Smooth muscle cell (in vitro differentiated cells): ENCODE data around the gene SZT2. TPM values are rescaled to one million over a fixed set of nuclear protein-coding genes. Genes with fewer than 3 reads are reported as not detected.

Experiments used
- DNase-seq: peaks from one replicate; lab custom pipeline; 2025; ENCODE audit not compliant: unreplicated experiment; lab: John Stamatoyannopoulos, UW
- H2AFZ ChIP-seq: fragments of 200-600 bp; sonication (generic); 2 replicates; pipeline ENCODE4 v1.6.0; 2016; ENCODE audit warnings: antibody characterized with exemption, low read depth, mild to moderate bottlenecking
- H3F3A ChIP-seq: fragments of 200-600 bp; sonication (generic); 2 replicates; pipeline ENCODE4 v1.6.0; 2017; ENCODE audit warnings: antibody characterized with exemption, low read depth
- H3K27ac ChIP-seq: fragments of 200-600 bp; sonication (generic); 2 replicates; pipeline ENCODE4 v1.5.1; 2016; ENCODE audit warnings: low read depth, mild to moderate bottlenecking
- H3K27me3 ChIP-seq: fragments of 200-600 bp; sonication (generic); 2 replicates; pipeline ENCODE4 v1.6.1; 2016; ENCODE audit warnings: low read depth, mild to moderate bottlenecking
- H3K36me3 ChIP-seq: fragments of 200-600 bp; sonication (generic); 2 replicates; pipeline ENCODE4 v1.5.1; 2016; ENCODE audit warnings: low read depth
- H3K4me1 ChIP-seq: fragments of 200-600 bp; sonication (generic); 2 replicates; pipeline ENCODE4 v1.5.1; 2016; ENCODE audit warnings: low read depth
- H3K4me2 ChIP-seq: fragments of 200-600 bp; sonication (generic); 2 replicates; pipeline ENCODE4 v1.6.0; 2016; ENCODE audit warnings: mild to moderate bottlenecking
- H3K4me3 ChIP-seq: fragments of 200-600 bp; sonication (generic); 2 replicates; pipeline ENCODE4 v1.5.1; 2016; ENCODE audit warnings: mild to moderate bottlenecking
- H3K79me2 ChIP-seq: fragments of 200-600 bp; sonication (generic); 2 replicates; pipeline ENCODE4 v1.6.0; 2016; ENCODE audit warnings: low read depth, mild to moderate bottlenecking
- H3K9ac ChIP-seq: fragments of 200-600 bp; sonication (generic); 2 replicates; pipeline ENCODE4 v1.6.0; 2016; ENCODE audit warnings: low read depth
- H3K9me3 ChIP-seq: fragments of 200-600 bp; sonication (generic); replicated peaks from 2 replicates; pipeline ENCODE4 v1.5.1; 2016; ENCODE audit warnings: low read depth
- H4K20me1 ChIP-seq: fragments of 200-600 bp; sonication (generic); 2 replicates; pipeline ENCODE4 v1.6.0; 2016; ENCODE audit warnings: low read depth
- WGBS: methylation state at CpG from one replicate; pipeline ENCODE4 v1.1.7; 2016; ENCODE audit warnings: low lambda C conversion rate; 5-methylcytosine and 5-hydroxymethylcytosine counted together
- polyA plus RNA-seq: library from polyadenylated mRNA; unstranded; fragments of >200 nt; fragmentation: Nextera tagmentation; extraction: Ambion mirVana; gene quantifications from 2 replicates; pipeline ENCODE4 v1.2.1, GENCODE V29; 2016
- total RNA-seq: library from RNA; depleted of rRNA; stranded (reverse); fragments of >200 nt; gene quantifications from 2 replicates; pipeline ENCODE4 v1.2.3, GENCODE V29; 2014
- TF ChIP-seq, protein P1 (sequence below): fragments of 200-600 bp; sonication (generic); IDR thresholded peaks from 2 replicates; pipeline ENCODE4 v1.5.1; 2017; ENCODE audit warnings: borderline replicate concordance, mild to moderate bottlenecking, antibody characterized with exemption; ENCODE audit not compliant: insufficient read depth, poor library complexity, severe bottlenecking

Gene SZT2
- total and polyA plus RNA-seq, 2 experiments from 2014 or later, result 9.0 to 20.8 TPM

DNA sequence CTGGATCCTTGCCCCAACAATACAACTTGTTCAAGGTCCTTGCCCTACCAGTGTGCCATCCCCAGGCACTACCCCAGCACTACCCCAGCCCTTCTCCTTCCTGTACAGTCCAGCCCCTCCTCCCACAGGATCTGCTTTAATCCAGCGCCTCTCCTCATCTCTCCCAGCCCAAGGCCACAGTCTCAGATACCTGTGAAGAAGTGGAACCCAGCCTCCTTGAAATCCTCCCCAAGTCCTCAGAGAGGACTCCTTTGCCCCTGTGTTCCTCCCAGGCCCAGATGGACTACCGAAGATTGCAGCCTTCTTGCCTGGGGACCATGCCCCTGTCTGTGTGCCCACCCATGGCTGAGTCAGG is 37.4 kb upstream of the SZT2 start:
- H3K27ac ChIP-seq, result no peak overlapping the region
- no peak overlapping the region for H2AFZ ChIP-seq
- peaks cover 13% of the 10 kb centered on the region for H3K4me1 ChIP-seq
- H3K36me3 ChIP-seq, result no peaks in the 10 kb centered on the region
- no peak overlapping the region for H3K4me2 ChIP-seq
- H3K4me3 ChIP-seq, result no peak overlapping the region
- TF ChIP-seq, protein P1, sequence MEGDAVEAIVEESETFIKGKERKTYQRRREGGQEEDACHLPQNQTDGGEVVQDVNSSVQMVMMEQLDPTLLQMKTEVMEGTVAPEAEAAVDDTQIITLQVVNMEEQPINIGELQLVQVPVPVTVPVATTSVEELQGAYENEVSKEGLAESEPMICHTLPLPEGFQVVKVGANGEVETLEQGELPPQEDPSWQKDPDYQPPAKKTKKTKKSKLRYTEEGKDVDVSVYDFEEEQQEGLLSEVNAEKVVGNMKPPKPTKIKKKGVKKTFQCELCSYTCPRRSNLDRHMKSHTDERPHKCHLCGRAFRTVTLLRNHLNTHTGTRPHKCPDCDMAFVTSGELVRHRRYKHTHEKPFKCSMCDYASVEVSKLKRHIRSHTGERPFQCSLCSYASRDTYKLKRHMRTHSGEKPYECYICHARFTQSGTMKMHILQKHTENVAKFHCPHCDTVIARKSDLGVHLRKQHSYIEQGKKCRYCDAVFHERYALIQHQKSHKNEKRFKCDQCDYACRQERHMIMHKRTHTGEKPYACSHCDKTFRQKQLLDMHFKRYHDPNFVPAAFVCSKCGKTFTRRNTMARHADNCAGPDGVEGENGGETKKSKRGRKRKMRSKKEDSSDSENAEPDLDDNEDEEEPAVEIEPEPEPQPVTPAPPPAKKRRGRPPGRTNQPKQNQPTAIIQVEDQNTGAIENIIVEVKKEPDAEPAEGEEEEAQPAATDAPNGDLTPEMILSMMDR, result no peak
- H3K79me2 ChIP-seq, result no peaks in the 10 kb centered on the region
- DNase-seq, result no peak
- no peaks in the 10 kb centered on the region for H3K9me3 ChIP-seq
- H4K20me1 ChIP-seq, result no peaks in the 10 kb centered on the region
- H3K27me3 ChIP-seq, result no peaks in the 10 kb centered on the region
- H3K9ac ChIP-seq, result no peak overlapping the region
- peaks cover 5% of the 10 kb centered on the region for H3F3A ChIP-seq
- 88% methylated on average over 2 of the region's 2 CpGs for WGBS

DNA sequence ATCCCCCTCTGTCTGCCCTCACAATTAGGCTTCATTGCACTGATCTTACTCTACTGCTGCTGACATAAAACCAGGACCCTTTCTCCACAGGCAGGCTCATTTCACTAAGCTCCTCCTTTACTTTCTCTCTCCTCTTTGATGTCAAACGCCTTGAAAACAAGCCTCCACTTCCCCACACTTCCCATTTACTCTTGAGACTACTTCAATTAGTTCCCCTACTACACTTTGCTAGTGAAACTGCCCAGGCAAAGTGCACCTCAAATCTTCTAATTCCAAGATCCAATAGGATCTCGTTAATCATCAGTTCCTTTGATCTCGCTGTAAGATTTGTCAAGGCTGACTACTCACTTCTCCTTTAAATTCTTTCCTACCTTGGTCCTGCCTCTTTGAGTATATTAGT is 36.8 kb upstream of the SZT2 start:
- peaks cover 13% of the 10 kb centered on the region for H3K4me1 ChIP-seq
- H3K27ac ChIP-seq, result no peak overlapping the region
- H3K79me2 ChIP-seq, result no peaks in the 10 kb centered on the region
- no peaks in the 10 kb centered on the region for H3K9me3 ChIP-seq
- WGBS, result 79% methylated on average over 3 of the region's 3 CpGs
- H4K20me1 ChIP-seq, result no peaks in the 10 kb centered on the region
- H3K4me3 ChIP-seq, result no peak overlapping the region
- no peak overlapping the region for H3K4me2 ChIP-seq
- no peak overlapping the region for H3K9ac ChIP-seq
- peaks cover 1% of the 10 kb centered on the region for H3F3A ChIP-seq
- TF ChIP-seq, protein P1, result no peak
- H3K27me3 ChIP-seq, result no peaks in the 10 kb centered on the region
- H3K36me3 ChIP-seq, result no peaks in the 10 kb centered on the region
- no peak for DNase-seq
- H2AFZ ChIP-seq, result no peak overlapping the region

DNA sequence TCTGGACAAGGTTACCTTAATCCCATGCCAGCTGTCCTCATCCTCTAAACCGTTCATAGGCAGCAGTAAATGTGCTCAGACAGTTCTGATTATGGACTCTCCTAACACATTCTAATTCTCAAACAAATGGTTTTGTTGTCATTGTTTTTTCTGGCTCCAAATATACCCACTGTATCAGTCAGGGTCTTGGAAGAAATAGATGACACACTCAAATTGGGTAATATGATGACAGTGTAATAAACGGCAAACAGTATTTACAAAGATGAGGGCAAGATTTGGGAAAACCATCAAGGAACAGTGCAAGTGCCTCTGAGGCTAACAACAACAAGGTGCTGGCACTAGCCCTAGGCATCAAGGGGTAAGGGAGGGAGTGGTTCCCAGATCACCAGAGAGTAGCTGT is 35.2 kb upstream of the SZT2 start:
- no peak overlapping the region for H2AFZ ChIP-seq
- no peak for DNase-seq
- H4K20me1 ChIP-seq, result no peaks in the 10 kb centered on the region
- H3K4me3 ChIP-seq, result no peak overlapping the region
- H3K9ac ChIP-seq, result no peak overlapping the region
- H3K36me3 ChIP-seq, result no peaks in the 10 kb centered on the region
- peaks cover 10% of the 10 kb centered on the region for H3K4me1 ChIP-seq
- H3F3A ChIP-seq, result no peaks in the 10 kb centered on the region
- H3K27ac ChIP-seq, result no peak overlapping the region
- H3K4me2 ChIP-seq, result no peak overlapping the region
- 84% methylated on average over 2 of the region's 2 CpGs for WGBS
- no peaks in the 10 kb centered on the region for H3K79me2 ChIP-seq
- TF ChIP-seq, protein P1, result no peak
- H3K9me3 ChIP-seq, result no peaks in the 10 kb centered on the region
- H3K27me3 ChIP-seq, result no peaks in the 10 kb centered on the region

DNA sequence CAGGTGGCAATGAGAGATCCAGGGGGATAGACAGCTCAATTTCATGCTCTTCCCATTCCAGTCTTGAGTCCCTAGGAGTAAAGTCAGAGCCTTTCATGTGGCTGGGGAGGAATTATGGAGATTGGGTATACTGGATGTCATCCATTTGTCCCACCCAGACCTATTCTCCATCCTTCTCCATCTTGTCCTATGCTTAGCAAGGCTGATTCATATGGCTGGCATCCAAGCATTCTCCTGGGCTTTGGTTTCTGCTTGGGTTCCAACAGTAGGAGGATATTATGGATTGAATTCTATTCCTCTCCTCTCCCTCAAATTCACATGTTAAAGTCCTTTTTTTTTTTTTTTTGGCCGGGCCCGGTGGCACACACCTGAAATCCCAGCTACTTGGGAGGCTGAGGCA is 34.8 kb upstream of the SZT2 start:
- no peak overlapping the region for H3K27ac ChIP-seq
- H3K79me2 ChIP-seq, result no peaks in the 10 kb centered on the region
- H4K20me1 ChIP-seq, result no peaks in the 10 kb centered on the region
- TF ChIP-seq, protein P1, result no peak
- H3K9ac ChIP-seq, result no peak overlapping the region
- H3K27me3 ChIP-seq, result no peaks in the 10 kb centered on the region
- H3K9me3 ChIP-seq, result no peaks in the 10 kb centered on the region
- peaks cover 5% of the 10 kb centered on the region for H3K4me1 ChIP-seq
- WGBS, result 94% methylated on average over 2 of the region's 2 CpGs
- no peaks in the 10 kb centered on the region for H3K36me3 ChIP-seq
- no peak for DNase-seq
- no peaks in the 10 kb centered on the region for H3F3A ChIP-seq
- no peak overlapping the region for H3K4me2 ChIP-seq
- no peak overlapping the region for H3K4me3 ChIP-seq
- H2AFZ ChIP-seq, result no peak overlapping the region
